ENCODE results near the gene KLF3.

- TF ChIP-seq CTCF (IDR thresholded peaks at IDR 0.05) (no peak), POLR2AphosphoS5 (IDR thresholded peaks at IDR 0.05) (no peak)
Measured at GRCh38 chr4:38647101-38647819, 16.7 kb upstream of the KLF3 start.

All from sigmoid colon (tissue), 4 donors.